Measurements from ENCODE around the gene ZNF747. TPM values are rescaled to one million over a fixed set of nuclear protein-coding genes. Genes with fewer than 3 reads are reported as not detected.

Gene ZNF747
- total RNA-seq, 1 donor, result 11.7 TPM

GRCh38 chr16:30521873-30522641, 12.6 kb downstream of the ZNF747 start:
- no peak for DNase-seq (ENCODE audit: low read depth)
- no peak overlapping the region for H3K4me3 ChIP-seq (ENCODE audit: low read depth, low read length)
- TF ChIP-seq, protein P1, sequence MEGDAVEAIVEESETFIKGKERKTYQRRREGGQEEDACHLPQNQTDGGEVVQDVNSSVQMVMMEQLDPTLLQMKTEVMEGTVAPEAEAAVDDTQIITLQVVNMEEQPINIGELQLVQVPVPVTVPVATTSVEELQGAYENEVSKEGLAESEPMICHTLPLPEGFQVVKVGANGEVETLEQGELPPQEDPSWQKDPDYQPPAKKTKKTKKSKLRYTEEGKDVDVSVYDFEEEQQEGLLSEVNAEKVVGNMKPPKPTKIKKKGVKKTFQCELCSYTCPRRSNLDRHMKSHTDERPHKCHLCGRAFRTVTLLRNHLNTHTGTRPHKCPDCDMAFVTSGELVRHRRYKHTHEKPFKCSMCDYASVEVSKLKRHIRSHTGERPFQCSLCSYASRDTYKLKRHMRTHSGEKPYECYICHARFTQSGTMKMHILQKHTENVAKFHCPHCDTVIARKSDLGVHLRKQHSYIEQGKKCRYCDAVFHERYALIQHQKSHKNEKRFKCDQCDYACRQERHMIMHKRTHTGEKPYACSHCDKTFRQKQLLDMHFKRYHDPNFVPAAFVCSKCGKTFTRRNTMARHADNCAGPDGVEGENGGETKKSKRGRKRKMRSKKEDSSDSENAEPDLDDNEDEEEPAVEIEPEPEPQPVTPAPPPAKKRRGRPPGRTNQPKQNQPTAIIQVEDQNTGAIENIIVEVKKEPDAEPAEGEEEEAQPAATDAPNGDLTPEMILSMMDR (IDR thresholded peaks at IDR 0.05; ENCODE audit: insufficient read depth, low read depth, low read length), result no peak

DNA sequence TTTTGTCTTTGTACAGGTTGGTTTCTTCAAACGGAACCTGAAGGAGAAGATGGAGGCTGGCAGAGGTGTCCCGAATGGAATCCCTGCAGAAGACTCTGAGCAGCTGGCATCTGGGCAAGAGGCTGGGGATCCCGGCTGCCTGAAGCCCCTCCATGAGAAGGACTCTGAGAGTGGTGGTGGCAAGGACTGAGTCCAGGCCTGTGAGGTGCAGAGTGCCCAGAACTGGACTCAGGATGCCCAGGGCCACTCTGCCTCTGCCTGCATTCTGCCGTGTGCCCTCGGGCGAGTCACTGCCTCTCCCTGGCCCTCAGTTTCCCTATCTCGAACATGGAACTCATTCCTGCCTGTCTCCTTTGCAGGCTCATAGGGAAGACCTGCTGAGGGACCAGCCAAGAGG, 13.2 kb downstream of the ZNF747 start:
- no peak for DNase-seq (ENCODE audit: low read depth)
- H3K4me3 ChIP-seq (ENCODE audit: low read depth, low read length), result no peak overlapping the region
- TF ChIP-seq, protein P1 (IDR thresholded peaks at IDR 0.05; ENCODE audit: insufficient read depth, low read depth, low read length), result no peak

- no peak for DNase-seq (ENCODE audit: low read depth)
- TF ChIP-seq, protein P1 (IDR thresholded peaks at IDR 0.05; ENCODE audit: insufficient read depth, low read depth, low read length), result no peak
These were observed 15.3 kb downstream of the ZNF747 start for GRCh38 chr16:30519120-30520049.

DNA sequence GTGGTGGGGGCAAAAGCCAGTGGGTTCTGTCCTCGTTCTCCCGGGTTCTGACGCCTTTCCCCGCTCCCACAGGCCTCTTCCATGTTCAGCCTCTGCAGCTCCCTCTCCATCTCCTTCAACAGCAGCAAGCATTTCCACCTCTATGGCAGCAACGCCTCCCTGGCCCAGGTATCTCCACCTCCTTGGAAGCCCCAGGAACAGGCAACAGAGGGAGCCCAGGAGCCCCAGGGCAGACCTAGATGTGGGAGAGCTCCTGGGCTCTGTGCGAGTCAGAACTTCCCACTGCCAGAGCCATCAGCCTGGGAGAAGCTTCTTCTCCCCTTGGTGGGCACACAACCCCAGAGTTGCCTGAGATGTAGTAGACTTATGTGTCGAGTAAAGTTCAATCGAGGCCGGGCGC, 16.1 kb downstream of the ZNF747 start:
- TF ChIP-seq, protein P1 (IDR thresholded peaks at IDR 0.05; ENCODE audit: insufficient read depth, low read depth, low read length), result no peak
- no peak for DNase-seq (ENCODE audit: low read depth)
- H3K4me3 ChIP-seq (ENCODE audit: low read depth, low read length), result no peak overlapping the region

More at GRCh38 chr16:30519120-30520049, 15.3 kb downstream of the ZNF747 start:
- H3K4me3 ChIP-seq (ENCODE audit: low read depth, low read length), result no peak overlapping the region

- no peak overlapping the region for H3K4me3 ChIP-seq (ENCODE audit: low read depth, low read length)
- no peak for DNase-seq (ENCODE audit: low read depth)
These were observed 19.4 kb downstream of the ZNF747 start for GRCh38 chr16:30515275-30515674.

DNA sequence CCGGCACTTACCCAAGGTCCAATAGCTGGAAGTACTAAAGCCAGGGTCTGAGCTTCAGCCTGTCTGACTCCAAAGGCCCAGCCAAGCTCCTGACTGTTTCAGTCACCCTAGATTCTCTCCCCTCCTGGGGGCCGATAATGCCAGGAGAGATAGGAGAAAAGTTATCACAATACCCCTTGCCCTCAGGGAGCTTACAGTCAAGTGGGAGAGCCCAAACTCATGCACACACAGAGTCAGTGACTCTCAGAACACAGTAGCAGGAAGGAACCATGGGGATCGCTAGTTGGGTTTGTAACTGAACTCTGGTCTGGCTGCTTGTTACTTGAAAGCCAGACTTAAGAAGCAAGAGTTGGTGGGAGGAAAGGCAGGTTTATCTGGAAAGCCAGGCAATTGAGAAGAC, 23.1 kb downstream of the ZNF747 start:
- no peak for DNase-seq (ENCODE audit: low read depth)
- no peak overlapping the region for H3K4me3 ChIP-seq (ENCODE audit: low read depth, low read length)
- TF ChIP-seq, protein P1 (IDR thresholded peaks at IDR 0.05; ENCODE audit: insufficient read depth, low read depth, low read length), result no peak

More at GRCh38 chr16:30515275-30515674, 19.4 kb downstream of the ZNF747 start:
- TF ChIP-seq, protein P1 (IDR thresholded peaks at IDR 0.05; ENCODE audit: insufficient read depth, low read depth, low read length), result no peak

Measured in fibroblast of villous mesenchyme (primary cell).